NCI-H1092 (cell line): Measurements from ENCODE around the gene FARSA.
"Not testable (repeated sequence)": the region's sequence is repeated elsewhere in the genome, so short reads cannot be mapped to it uniquely, and the experiment has no call there.

ENCODE experiments used
- DNase-seq: peaks from one replicate; lab custom pipeline; 2025; lab: John Stamatoyannopoulos, UW

The FARSA gene

DNA sequence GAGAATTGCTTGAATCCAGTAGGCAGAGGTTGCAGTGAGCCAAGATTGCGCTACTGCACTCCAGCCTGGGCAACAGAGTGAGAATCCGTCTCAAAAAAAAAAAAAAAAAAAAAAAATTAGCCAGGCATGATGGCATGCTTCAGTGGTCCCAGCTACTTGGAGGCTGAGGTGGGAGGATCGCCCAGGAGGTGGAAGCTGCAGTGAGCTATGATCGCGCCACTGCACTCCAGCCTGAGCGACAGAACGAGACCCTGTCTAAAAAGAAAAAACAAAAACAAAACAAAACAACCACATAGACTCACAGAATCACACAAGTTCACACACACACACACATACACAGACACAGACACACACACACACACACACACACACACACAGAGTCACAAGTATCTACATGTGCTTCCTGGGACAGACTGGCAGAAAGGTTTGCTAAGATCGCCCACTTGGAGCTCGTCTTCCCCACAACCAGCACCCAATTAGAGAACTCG is 43.2 kb downstream of the FARSA start:
- DNase-seq = not testable (repeated sequence)

- no peak for DNase-seq
Observed at GRCh38 chr19:12888006-12888603, 45.4 kb downstream of the FARSA start.

DNA sequence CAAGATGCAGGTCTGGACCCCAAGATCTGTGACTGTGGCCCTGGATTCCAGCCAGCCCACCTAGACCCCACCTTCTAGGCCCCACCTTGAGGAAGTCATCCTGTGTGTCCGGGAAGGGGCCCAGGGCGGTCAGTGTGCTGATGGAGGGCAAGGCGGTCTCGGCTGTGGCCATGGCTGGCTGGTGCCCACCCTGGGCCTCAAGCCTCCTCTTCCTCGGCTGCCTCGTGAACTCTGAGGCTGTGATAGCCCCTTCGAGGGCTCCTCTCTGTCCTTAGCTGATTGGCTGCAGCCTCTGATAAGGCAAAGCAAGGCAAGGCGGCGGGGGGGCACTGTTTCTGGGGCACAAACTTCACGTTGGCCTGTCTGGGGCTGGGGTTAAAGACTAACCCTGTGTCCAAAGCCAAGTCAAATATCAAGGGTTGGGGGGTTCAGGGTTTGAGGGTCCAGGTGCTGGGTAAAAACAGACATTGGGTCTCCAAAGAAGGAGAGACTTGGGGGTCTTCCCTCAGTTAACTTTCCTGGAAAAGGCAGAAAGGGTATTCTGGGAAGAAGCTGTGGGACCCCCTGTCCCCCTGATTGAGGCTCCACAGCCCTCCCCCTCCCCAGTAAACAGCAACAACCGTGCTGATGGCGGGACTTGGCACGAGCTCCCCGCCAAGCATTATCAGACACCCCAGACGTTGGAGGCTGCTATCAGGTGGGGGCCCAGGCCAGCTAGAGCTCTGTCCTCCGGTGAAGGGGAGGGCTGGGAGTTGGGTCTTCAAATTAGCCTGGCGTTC is 46.4 kb downstream of the FARSA start, which contains the start of gene KLF1:
KLF1 (minus strand) TSS at position 233 of the 779 bp plus-strand sequence; CDS start at position 172, 61 bp downstream.
- DNase-seq = no peak

GRCh38 chr19:12886651-12886968 is 46.9 kb downstream of the FARSA start:
- DNase-seq = no peak

DNA sequence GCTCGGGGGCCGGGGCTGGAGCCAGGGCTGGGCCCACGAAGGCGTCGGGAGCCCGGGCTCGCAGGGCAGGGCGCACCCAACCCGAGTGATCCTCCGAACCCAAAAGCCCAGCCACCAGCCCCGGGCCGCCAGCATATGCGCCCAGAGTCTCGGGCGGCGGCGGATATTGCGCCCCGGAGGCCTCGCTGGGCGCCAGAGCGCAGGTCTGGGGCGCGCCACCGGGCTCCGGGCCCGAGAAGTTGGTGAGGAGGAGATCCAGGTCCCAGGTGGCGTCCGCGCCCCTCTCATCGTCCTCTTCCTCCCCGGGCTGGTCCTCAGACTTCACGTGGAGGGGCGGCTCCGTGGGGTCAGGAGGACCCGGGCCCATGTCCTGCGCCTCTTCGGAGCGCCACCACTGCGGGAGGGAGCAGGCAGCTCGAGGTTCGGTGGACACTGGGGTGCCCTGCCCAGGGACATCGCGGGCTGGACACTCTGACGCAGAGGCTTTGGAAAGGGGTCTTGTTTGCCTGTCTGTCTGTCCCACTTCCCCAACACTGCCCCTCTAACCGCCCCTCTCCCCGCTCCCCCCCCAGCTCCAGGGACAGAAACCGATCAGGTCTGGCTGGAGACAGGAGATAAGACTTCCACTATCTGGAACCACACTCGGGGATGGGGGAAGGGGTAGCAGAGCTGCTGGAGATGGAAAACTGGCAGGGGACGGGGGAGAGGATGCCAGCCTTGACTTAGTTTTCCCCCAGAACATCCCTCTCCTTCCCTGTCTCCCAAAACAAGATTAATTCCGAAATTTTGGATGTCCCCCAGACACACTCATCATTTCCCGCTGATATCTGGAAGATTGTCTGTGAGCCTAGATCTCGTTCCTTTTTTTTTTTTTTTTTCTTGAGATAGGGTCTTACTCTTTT is 47.5 kb downstream of the FARSA start:
- no peak for DNase-seq

GRCh38 chr19:12884926-12885748 is 48.4 kb downstream of the FARSA start:
- peak; percentile 44 for DNase-seq

GRCh38 chr19:12884627-12884925 is 48.9 kb downstream of the FARSA start:
- no peak for DNase-seq

DNA sequence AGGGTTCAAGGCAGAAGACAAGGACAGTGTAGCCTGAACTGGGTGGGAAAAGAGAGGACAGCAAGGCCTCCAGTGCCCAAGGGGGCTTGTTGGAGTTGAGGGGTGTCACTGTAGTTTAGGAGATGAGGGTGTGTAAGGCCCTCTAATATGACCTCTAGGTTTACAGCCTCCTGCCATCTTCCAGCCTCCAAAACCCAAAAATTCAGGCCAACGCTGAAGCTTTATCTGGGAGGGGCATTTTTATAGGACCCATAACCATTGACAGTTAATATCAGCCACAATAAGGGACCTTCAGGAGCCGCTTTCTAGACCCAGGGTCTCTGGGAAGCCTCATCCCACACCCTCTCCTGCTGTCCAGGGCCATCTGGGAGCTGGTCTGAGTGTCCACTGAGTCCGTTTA is 49.3 kb downstream of the FARSA start:
- DNase-seq = no peak

- DNase-seq = no peak
Observed at GRCh38 chr19:12882589-12882988, 50.9 kb downstream of the FARSA start.

DNA sequence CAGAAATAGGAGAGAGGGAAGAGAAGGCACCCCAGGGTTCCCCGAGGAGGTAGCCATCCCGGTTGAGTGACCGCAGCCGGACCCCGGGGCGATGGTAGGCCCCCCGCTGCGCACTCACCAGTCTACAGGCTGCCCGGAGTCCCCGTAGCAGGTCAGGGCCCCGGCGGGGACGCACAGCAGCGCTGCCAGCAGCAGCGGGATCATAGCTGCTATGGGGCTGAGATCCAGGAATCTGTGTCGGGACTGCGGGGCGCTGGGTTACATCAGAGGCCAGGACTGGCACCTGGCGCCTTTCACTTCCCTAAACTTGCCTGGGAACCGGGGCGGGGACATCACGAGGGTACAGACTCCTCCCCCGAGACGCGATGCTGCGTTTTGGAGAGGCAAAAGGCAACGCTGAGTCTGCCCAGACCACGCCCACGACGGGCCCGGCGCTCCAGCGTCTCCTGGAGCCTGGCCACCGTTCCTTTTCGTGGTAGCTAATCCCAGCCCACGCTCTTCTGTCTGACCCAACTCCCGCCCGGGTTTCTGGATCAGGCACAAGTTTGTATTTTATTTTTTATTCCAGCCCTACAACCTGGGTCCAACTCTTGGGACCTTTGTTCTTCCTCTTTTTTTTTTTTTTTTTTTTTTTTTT is 52.2 kb downstream of the FARSA start, which contains the start of gene DNASE2:
DNASE2 (minus strand) TSS at position 278 of the 637 bp plus-strand sequence; CDS start at position 204, 74 bp downstream.
- DNase-seq = peak; percentile 91

DNA sequence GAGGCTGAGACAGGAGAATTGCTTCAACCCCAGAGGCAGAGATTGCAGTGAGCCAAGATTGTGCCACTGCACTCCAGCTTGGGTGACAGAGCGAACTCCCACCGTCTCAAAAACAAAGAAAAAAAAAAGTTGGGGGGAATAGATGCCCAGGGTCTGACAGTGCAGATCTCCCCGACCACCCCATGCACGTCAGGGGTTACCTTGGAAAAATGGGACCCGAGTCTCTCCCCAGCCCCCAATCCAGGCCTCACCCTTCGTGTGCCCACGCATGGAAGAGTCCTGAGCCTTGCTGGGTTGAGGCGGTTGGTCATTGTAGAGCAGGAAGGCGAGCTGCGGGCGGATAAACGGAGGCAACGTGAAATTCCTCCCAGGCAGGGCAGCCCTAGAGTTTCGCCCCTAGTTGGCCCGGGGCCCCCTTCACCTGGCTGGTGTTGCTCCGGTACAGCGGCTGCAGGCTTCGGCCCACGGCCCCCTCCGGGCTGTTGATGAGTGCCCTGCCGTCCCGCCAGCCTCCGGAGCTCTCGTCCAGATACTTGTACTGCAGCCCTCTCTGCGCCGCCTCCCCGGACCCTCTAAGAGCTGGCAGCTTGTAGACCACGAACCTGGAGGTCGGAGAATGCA is 52.9 kb downstream of the FARSA start:
- no peak for DNase-seq

GRCh38 chr19:12875086-12875485 is 58.4 kb downstream of the FARSA start:
- DNase-seq = no peak

- DNase-seq = no peak
Observed at GRCh38 chr19:12873891-12874745, 59.4 kb downstream of the FARSA start.

GRCh38 chr19:12872941-12873890 is 60.3 kb downstream of the FARSA start:
- DNase-seq = no peak
